GM12878 (cell line): ENCODE results near the gene METTL16. TPM values are rescaled to one million over a fixed set of nuclear protein-coding genes. Genes with fewer than 3 reads are reported as not detected.

Experiments used
- BACH1 ChIP-seq: fragments of 450-650 bp; IDR thresholded peaks from 2 replicates; pipeline ENCODE4 v1.6.1; 2017; ENCODE audit warnings: mild to moderate bottlenecking, borderline replicate concordance
- CREM ChIP-seq: IDR thresholded peaks from 2 replicates; pipeline ENCODE4 v1.6.1; 2014; ENCODE audit warnings: antibody characterized with exemption, low read depth
- FOXM1 ChIP-seq: IDR thresholded peaks from 2 replicates; pipeline ENCODE4 v1.6.1; 2012; ENCODE audit warnings: low read depth, mild to moderate bottlenecking, inconsistent platforms, low read length, moderate library complexity
- IRF4 ChIP-seq: IDR thresholded peaks from 2 replicates; pipeline ENCODE4 v1.6.1; 2011; ENCODE audit warnings: low read depth, low read length
- JUNB ChIP-seq: IDR thresholded peaks from 2 replicates; pipeline ENCODE4 v1.6.1; 2016; ENCODE audit warnings: antibody characterized with exemption, mild to moderate bottlenecking
- MTA2 ChIP-seq: fragments of 450-650 bp; IDR thresholded peaks from 2 replicates; pipeline ENCODE4 v1.6.1; 2016; ENCODE audit warnings: low read depth, mild to moderate bottlenecking, moderate library complexity
- MXI1 ChIP-seq: fragments of 150-350 bp; IDR thresholded peaks from 2 replicates; pipeline ENCODE4 v1.6.1; 2011; ENCODE audit warnings: low read depth, mild to moderate bottlenecking, inconsistent platforms, low read length, improper control_type of control experiment
- MYB ChIP-seq: fragments of 150-350 bp; IDR thresholded peaks from 2 replicates; pipeline ENCODE4 v1.6.1; 2014; ENCODE audit warnings: mild to moderate bottlenecking, low read depth, low read length, borderline replicate concordance
- NFIC ChIP-seq: IDR thresholded peaks from 2 replicates; pipeline ENCODE4 v1.6.1; 2012; ENCODE audit warnings: low read depth, mild to moderate bottlenecking, inconsistent platforms, low read length, moderate library complexity
- PAX5 ChIP-seq: IDR thresholded peaks from 2 replicates; pipeline ENCODE4 v1.6.1; 2011; ENCODE audit warnings: low read depth, low read length, borderline replicate concordance
- PML ChIP-seq: IDR thresholded peaks from 2 replicates; pipeline ENCODE4 v1.6.1; 2012; ENCODE audit warnings: low read length, inconsistent platforms
- POLR2A ChIP-seq: IDR thresholded peaks from 2 replicates; pipeline ENCODE4 v1.6.1; 2011; ENCODE audit warnings: low read depth, mild to moderate bottlenecking, low read length
- RELA ChIP-seq: fragments of 450-650 bp; IDR thresholded peaks from 2 replicates; pipeline ENCODE4 v1.8.0; 2014; ENCODE audit warnings: borderline replicate concordance; ENCODE audit not compliant: partially characterized antibody
- SIN3A ChIP-seq: IDR thresholded peaks from 2 replicates; pipeline ENCODE4 v1.6.1; 2012; ENCODE audit warnings: low read depth, low read length, improper control_type of control experiment
- SMAD1 ChIP-seq: fragments of 450-650 bp; IDR thresholded peaks from 2 replicates; pipeline ENCODE4 v1.6.1; 2018; ENCODE audit warnings: mild to moderate bottlenecking, low read depth; ENCODE audit not compliant: partially characterized antibody
- TAF1 ChIP-seq: IDR thresholded peaks from 2 replicates; pipeline ENCODE4 v1.6.1; 2011; ENCODE audit warnings: mild to moderate bottlenecking, low read depth, low read length, borderline replicate concordance
- TARDBP ChIP-seq: IDR thresholded peaks from 2 replicates; pipeline ENCODE4 v1.6.1; 2016; ENCODE audit warnings: borderline replicate concordance
- ZNF207 ChIP-seq: fragments of 450-650 bp; IDR thresholded peaks from 2 replicates; pipeline ENCODE4 v1.6.1; 2014; ENCODE audit warnings: antibody characterized with exemption, mild to moderate bottlenecking, borderline replicate concordance
- polyA plus RNA-seq, 11 experiments: library from polyadenylated mRNA; depleted of rRNA in 4 of 11; unstranded in 6 of 11; stranded (reverse) in 5 of 11; fragments of >200 nt; fragmentation: Nextera tagmentation in 4 of 11; fragmentation: Illumina TruSeq in 1 of 11; extraction: Ambion mirVana in 4 of 11; extraction: Trizol in 1 of 11; gene quantifications; 1 replicate in 1 of 11; 2 replicates in 10 of 11; pipeline versions ENCODE4 v1.2.1 to v1.2.3, GENCODE V29; 2011 to 2016; ENCODE audit warnings: inconsistent platforms in 2 of 11, missing spikeins in 2 of 11, low read depth in 1 of 11
- total RNA-seq, 4 experiments: library from RNA; depleted of rRNA in 3 of 4; stranded (reverse); fragments of >200 nt in 3 of 4; fragmentation: Illumina TruSeq in 1 of 4; extraction: Trizol in 1 of 4; gene quantifications; 2 replicates each; pipeline versions ENCODE4 v1.2.1 to v1.2.3, GENCODE V29; 2013 to 2021
- TF ChIP-seq, protein P1 (sequence below): fragments of 450-650 bp; IDR thresholded peaks from 2 replicates; pipeline ENCODE4 v1.6.1; 2017; ENCODE audit warnings: mild to moderate bottlenecking, moderate library complexity
- TF ChIP-seq, protein P2 (sequence below): fragments of 450-650 bp; IDR thresholded peaks from 2 replicates; pipeline ENCODE4 v1.6.1; 2016; ENCODE audit warnings: mild to moderate bottlenecking, moderate library complexity, borderline replicate concordance
- TF ChIP-seq, protein P3 (sequence below): fragments of 450-650 bp; IDR thresholded peaks from 2 replicates; pipeline ENCODE4 v1.6.1; 2018; ENCODE audit warnings: mild to moderate bottlenecking, low read depth, moderate library complexity; ENCODE audit not compliant: partially characterized antibody

Gene METTL16
- total and polyA plus RNA-seq, 10 of the 15 experiments (the other 5 are each of a cell fraction or from before 2014, with no cell fraction given) = 15.6 to 34.3 (median 23.7) TPM

GRCh38 chr17:2393174-2393953 is 118.3 kb downstream of the METTL16 start (continued):
- TF ChIP-seq, protein P1, sequence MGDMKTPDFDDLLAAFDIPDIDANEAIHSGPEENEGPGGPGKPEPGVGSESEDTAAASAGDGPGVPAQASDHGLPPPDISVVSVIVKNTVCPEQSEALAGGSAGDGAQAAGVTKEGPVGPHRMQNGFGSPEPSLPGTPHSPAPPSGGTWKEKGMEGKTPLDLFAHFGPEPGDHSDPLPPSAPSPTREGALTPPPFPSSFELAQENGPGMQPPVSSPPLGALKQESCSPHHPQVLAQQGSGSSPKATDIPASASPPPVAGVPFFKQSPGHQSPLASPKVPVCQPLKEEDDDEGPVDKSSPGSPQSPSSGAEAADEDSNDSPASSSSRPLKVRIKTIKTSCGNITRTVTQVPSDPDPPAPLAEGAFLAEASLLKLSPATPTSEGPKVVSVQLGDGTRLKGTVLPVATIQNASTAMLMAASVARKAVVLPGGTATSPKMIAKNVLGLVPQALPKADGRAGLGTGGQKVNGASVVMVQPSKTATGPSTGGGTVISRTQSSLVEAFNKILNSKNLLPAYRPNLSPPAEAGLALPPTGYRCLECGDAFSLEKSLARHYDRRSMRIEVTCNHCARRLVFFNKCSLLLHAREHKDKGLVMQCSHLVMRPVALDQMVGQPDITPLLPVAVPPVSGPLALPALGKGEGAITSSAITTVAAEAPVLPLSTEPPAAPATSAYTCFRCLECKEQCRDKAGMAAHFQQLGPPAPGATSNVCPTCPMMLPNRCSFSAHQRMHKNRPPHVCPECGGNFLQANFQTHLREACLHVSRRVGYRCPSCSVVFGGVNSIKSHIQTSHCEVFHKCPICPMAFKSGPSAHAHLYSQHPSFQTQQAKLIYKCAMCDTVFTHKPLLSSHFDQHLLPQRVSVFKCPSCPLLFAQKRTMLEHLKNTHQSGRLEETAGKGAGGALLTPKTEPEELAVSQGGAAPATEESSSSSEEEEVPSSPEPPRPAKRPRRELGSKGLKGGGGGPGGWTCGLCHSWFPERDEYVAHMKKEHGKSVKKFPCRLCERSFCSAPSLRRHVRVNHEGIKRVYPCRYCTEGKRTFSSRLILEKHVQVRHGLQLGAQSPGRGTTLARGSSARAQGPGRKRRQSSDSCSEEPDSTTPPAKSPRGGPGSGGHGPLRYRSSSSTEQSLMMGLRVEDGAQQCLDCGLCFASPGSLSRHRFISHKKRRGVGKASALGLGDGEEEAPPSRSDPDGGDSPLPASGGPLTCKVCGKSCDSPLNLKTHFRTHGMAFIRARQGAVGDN = 0 out of 2 replicates have a peak, but pooled peaks have one; percentile 37
- TF ChIP-seq POLR2A (peak; percentile 67), BACH1 (peak; percentile 91), ZNF207 (peak; percentile 94), FOXM1 (no peak), IRF4 (no peak), PAX5 (peak; percentile 10; the same call in 1 of the 2 replicates), MXI1 (peak; percentile 80), SIN3A (peak; percentile 79), MTA2 (no peak), CREM (peak; percentile 52), MYB (no peak), PML (no peak), TAF1 (peak; percentile 10; the same call in 1 of the 2 replicates), JUNB (no peak), RELA (peak; percentile 31), SMAD1 (no peak), TARDBP (no peak), NFIC (no peak)
- TF ChIP-seq, protein P2, sequence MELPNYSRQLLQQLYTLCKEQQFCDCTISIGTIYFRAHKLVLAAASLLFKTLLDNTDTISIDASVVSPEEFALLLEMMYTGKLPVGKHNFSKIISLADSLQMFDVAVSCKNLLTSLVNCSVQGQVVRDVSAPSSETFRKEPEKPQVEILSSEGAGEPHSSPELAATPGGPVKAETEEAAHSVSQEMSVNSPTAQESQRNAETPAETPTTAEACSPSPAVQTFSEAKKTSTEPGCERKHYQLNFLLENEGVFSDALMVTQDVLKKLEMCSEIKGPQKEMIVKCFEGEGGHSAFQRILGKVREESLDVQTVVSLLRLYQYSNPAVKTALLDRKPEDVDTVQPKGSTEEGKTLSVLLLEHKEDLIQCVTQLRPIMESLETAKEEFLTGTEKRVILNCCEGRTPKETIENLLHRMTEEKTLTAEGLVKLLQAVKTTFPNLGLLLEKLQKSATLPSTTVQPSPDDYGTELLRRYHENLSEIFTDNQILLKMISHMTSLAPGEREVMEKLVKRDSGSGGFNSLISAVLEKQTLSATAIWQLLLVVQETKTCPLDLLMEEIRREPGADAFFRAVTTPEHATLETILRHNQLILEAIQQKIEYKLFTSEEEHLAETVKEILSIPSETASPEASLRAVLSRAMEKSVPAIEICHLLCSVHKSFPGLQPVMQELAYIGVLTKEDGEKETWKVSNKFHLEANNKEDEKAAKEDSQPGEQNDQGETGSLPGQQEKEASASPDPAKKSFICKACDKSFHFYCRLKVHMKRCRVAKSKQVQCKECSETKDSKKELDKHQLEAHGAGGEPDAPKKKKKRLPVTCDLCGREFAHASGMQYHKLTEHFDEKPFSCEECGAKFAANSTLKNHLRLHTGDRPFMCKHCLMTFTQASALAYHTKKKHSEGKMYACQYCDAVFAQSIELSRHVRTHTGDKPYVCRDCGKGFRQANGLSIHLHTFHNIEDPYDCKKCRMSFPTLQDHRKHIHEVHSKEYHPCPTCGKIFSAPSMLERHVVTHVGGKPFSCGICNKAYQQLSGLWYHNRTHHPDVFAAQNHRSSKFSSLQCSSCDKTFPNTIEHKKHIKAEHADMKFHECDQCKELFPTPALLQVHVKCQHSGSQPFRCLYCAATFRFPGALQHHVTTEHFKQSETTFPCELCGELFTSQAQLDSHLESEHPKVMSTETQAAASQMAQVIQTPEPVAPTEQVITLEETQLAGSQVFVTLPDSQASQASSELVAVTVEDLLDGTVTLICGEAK = no peak; the same call in 1 of the 2 replicates
- TF ChIP-seq, protein P3, sequence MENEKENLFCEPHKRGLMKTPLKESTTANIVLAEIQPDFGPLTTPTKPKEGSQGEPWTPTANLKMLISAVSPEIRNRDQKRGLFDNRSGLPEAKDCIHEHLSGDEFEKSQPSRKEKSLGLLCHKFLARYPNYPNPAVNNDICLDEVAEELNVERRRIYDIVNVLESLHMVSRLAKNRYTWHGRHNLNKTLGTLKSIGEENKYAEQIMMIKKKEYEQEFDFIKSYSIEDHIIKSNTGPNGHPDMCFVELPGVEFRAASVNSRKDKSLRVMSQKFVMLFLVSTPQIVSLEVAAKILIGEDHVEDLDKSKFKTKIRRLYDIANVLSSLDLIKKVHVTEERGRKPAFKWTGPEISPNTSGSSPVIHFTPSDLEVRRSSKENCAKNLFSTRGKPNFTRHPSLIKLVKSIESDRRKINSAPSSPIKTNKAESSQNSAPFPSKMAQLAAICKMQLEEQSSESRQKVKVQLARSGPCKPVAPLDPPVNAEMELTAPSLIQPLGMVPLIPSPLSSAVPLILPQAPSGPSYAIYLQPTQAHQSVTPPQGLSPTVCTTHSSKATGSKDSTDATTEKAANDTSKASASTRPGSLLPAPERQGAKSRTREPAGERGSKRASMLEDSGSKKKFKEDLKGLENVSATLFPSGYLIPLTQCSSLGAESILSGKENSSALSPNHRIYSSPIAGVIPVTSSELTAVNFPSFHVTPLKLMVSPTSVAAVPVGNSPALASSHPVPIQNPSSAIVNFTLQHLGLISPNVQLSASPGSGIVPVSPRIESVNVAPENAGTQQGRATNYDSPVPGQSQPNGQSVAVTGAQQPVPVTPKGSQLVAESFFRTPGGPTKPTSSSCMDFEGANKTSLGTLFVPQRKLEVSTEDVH = no peak
